Amygdala (tissue), 56 donors: ENCODE results near the gene SGPP2.

Source experiments
- DNase-seq, 56 donors: peaks; one replicate each; lab custom pipeline; 2025; lab: John Stamatoyannopoulos, UW

Gene SGPP2

GRCh38 chr2:222459983-222460382 is 35.6 kb downstream of the SGPP2 start:
- no peak for DNase-seq

- DNase-seq = no peak
These were observed 41.4 kb downstream of the SGPP2 start for GRCh38 chr2:222465746-222466145.

- peak in 10 of 56 donors; percentile 1 to 17 (median 4) for DNase-seq
These were observed 44.0 kb downstream of the SGPP2 start for GRCh38 chr2:222468346-222468745.

- DNase-seq = no peak
These were observed 46.6 kb downstream of the SGPP2 start for GRCh38 chr2:222470802-222471468.

- no peak for DNase-seq
These were observed 53.7 kb downstream of the SGPP2 start for GRCh38 chr2:222477962-222478608.

- no peak for DNase-seq
These were observed 55.5 kb downstream of the SGPP2 start for GRCh38 chr2:222479859-222480258.

GRCh38 chr2:222480497-222480896 is 56.2 kb downstream of the SGPP2 start:
- DNase-seq = no peak

- DNase-seq = no peak
These were observed 57.6 kb downstream of the SGPP2 start for GRCh38 chr2:222481941-222482340.

- peak in 4 of 56 donors; percentile 0 to 11 (median 3) for DNase-seq
These were observed 59.2 kb downstream of the SGPP2 start for GRCh38 chr2:222483513-222484039.

GRCh38 chr2:222485367-222486211 is 61.2 kb downstream of the SGPP2 start:
- no peak for DNase-seq

- DNase-seq = no peak
These were observed 65.8 kb downstream of the SGPP2 start for GRCh38 chr2:222490131-222490530.

- DNase-seq = no peak
These were observed 68.3 kb downstream of the SGPP2 start for GRCh38 chr2:222492683-222493082.

- peak in 2 of 56 donors; percentile 4 to 9 for DNase-seq
These were observed 69.9 kb downstream of the SGPP2 start for GRCh38 chr2:222494104-222494739.

- DNase-seq = no peak
These were observed 71.0 kb downstream of the SGPP2 start for GRCh38 chr2:222495388-222495787.

- DNase-seq = no peak
These were observed 74.9 kb downstream of the SGPP2 start for GRCh38 chr2:222499226-222499625.

GRCh38 chr2:222504191-222504590 is 79.8 kb downstream of the SGPP2 start:
- no peak for DNase-seq

- DNase-seq = no peak
These were observed 80.4 kb downstream of the SGPP2 start for GRCh38 chr2:222504719-222505118.

- no peak for DNase-seq
These were observed 82.0 kb downstream of the SGPP2 start for GRCh38 chr2:222506230-222506935.

GRCh38 chr2:222514901-222515300 is 90.6 kb downstream of the SGPP2 start:
- DNase-seq = no peak
